Esophagus squamous epithelium (tissue), 5 donors: ENCODE results near the gene RPH3AL. TPM values are rescaled to one million over a fixed set of nuclear protein-coding genes. Genes with fewer than 3 reads are reported as not detected.
A peak's percentile ranks its signal among the peaks of the same experiment; 100 is the strongest.

Experiments used
- DNase-seq: peaks from one replicate; lab custom pipeline; 2025; lab: John Stamatoyannopoulos, UW
- H3K27ac ChIP-seq, 4 donors: fragments of 200-600 bp; sonication (generic); one replicate each; pipeline ENCODE4 v1.5.1; 2016 to 2019; ENCODE audit warnings: mild to moderate bottlenecking in 1 of 4
- H3K27me3 ChIP-seq, 4 donors: fragments of 200-600 bp; sonication (generic); 1 replicate in 3 of 4; 2 replicates in 1 of 4; pipeline versions ENCODE4 v1.5.1 to v1.6.0; 2017 to 2021; ENCODE audit warnings: antibody characterized with exemption in 1 of 4
- H3K36me3 ChIP-seq, 3 donors: fragments of 200-600 bp; sonication (generic); one replicate each; pipeline ENCODE4 v1.5.1; 2016 to 2019
- H3K4me1 ChIP-seq, 3 donors: fragments of 200-600 bp; sonication (generic); one replicate each; pipeline ENCODE4 v1.5.1; 2017 to 2019
- H3K4me3 ChIP-seq, 4 donors: fragments of 200-600 bp; sonication (generic); 1 replicate in 3 of 4; 2 replicates in 1 of 4; pipeline ENCODE4 v1.5.1; 2016 to 2019; ENCODE audit warnings: mild to moderate bottlenecking in 2 of 4, moderate library complexity in 1 of 4
- H3K9me3 ChIP-seq, 3 donors: fragments of 200-600 bp; sonication (generic); one replicate each; pipeline ENCODE4 v1.5.1; 2016 to 2019
- CTCF ChIP-seq, 6 experiments: fragments of 450-650 bp in 4 of 6; fragments of 200-600 bp in 2 of 6; sonication (generic) in 2 of 6; IDR thresholded peaks; one replicate each; pipeline ENCODE4 v1.5.1; 2016 to 2019; ENCODE audit warnings: antibody characterized with exemption in 6 of 6, mild to moderate bottlenecking in 4 of 6, moderate library complexity in 4 of 6
- POLR2A ChIP-seq, 4 donors: fragments of 450-650 bp; IDR thresholded peaks; one replicate each; pipeline ENCODE4 v1.6.1; 2017; ENCODE audit warnings: antibody characterized with exemption in 4 of 4, mild to moderate bottlenecking in 4 of 4, moderate library complexity in 3 of 4
- WGBS, 2 donors: methylation state at CpG; one replicate each; pipeline ENCODE4 v1.1.5; 2018; 5-methylcytosine and 5-hydroxymethylcytosine counted together
- intact Hi-C: fragments of 100-400 bp; cut with DNase I; formaldehyde crosslinking; loops from one replicate; pipeline ENCODE4 v1.15.0; 2022
- total RNA-seq, 4 donors: library from RNA; depleted of rRNA; stranded (reverse); fragments of >200 nt; gene quantifications; one replicate each; pipeline ENCODE4 v1.1.0, GENCODE V29; 2016
- donor health status: DM: yes; HTN: yes; CAD: no.

RPH3AL gene
- total RNA-seq, 4 donors from 2014 or later, result 5.2 to 18.3 (median 7.5) TPM

GRCh38 chr17:343875-344752 lies 8.5 kb downstream of the RPH3AL start:
- TF ChIP-seq CTCF (IDR thresholded peaks at IDR 0.05), result no peak
- TF ChIP-seq POLR2A (IDR thresholded peaks at IDR 0.05), result no peak
- Histone ChIP-seq H3K27ac (peak overlapping the region in 1 of 4 donors; percentile 33), H3K4me1 (peaks cover 0 to 42% (median 21%) of the 10 kb centered on the region in 3 donors), H3K4me3 (no peak overlapping the region), H3K27me3 (no peaks in the 10 kb centered on the region), H3K9me3 (no peaks in the 10 kb centered on the region), H3K36me3 (no peaks in the 10 kb centered on the region)
- no peak for DNase-seq
- intact Hi-C loops, result no loop called here
- 91 to 97% methylated on average over 5 of the region's 5 CpGs for WGBS, 2 donors

- Histone ChIP-seq H3K36me3 (no peaks in the 10 kb centered on the region), H3K27ac (peak overlapping the region in 1 of 4 donors; percentile 33), H3K4me1 (peaks cover 0 to 42% (median 20%) of the 10 kb centered on the region in 3 donors), H3K27me3 (no peaks in the 10 kb centered on the region), H3K4me3 (no peak overlapping the region), H3K9me3 (no peaks in the 10 kb centered on the region)
- intact Hi-C loops, result no loop called here
- DNase-seq, result no peak
- no peak for TF ChIP-seq POLR2A (IDR thresholded peaks at IDR 0.05)
- no peak for TF ChIP-seq CTCF (IDR thresholded peaks at IDR 0.05)
- WGBS, 2 donors, result 49 to 69% methylated on average over 6 to 7 of the region's 7 CpGs
Observed at GRCh38 chr17:343211-343610, 9.4 kb downstream of the RPH3AL start.

GRCh38 chr17:340074-340473 lies 12.5 kb downstream of the RPH3AL start:
- TF ChIP-seq CTCF (IDR thresholded peaks at IDR 0.05) (no peak), POLR2A (IDR thresholded peaks at IDR 0.05) (no peak)
- no peak overlapping the region for H3K4me3 ChIP-seq
- H3K9me3 ChIP-seq, result no peaks in the 10 kb centered on the region
- no peak for DNase-seq
- H3K4me1 ChIP-seq, result peaks cover 0 to 60% (median 22%) of the 10 kb centered on the region in 3 donors
- peak overlapping the region in 1 of 4 donors; percentile 44 for H3K27ac ChIP-seq
- 91 to 95% methylated on average over 3 to 4 of the region's 4 CpGs for WGBS, 2 donors
- H3K36me3 ChIP-seq, result no peaks in the 10 kb centered on the region
- peaks cover 0 to 13% (median 0%) of the 10 kb centered on the region in 4 donors for H3K27me3 ChIP-seq
- intact Hi-C loops, result no loop called here

GRCh38 chr17:339193-340061 lies 13.2 kb downstream of the RPH3AL start:
- peak overlapping the region in 3 of 4 donors; percentile 5 to 44 (median 28) for H3K27ac ChIP-seq
- no peaks in the 10 kb centered on the region for H3K36me3 ChIP-seq
- intact Hi-C loops, result no loop called here
- H3K4me3 ChIP-seq, result no peak overlapping the region
- DNase-seq, result no peak
- WGBS, 2 donors, result 74 to 85% methylated on average over 7 to 13 of the region's 23 CpGs
- H3K27me3 ChIP-seq, result peaks cover 0 to 16% (median 0%) of the 10 kb centered on the region in 4 donors
- no peak for TF ChIP-seq CTCF (IDR thresholded peaks at IDR 0.05)
- no peak for TF ChIP-seq POLR2A (IDR thresholded peaks at IDR 0.05)
- no peaks in the 10 kb centered on the region for H3K9me3 ChIP-seq
- peaks cover 0 to 66% (median 22%) of the 10 kb centered on the region in 3 donors for H3K4me1 ChIP-seq
